Measurements from ENCODE around the gene ATP11B. TPM values are rescaled to one million over a fixed set of nuclear protein-coding genes. Genes with fewer than 3 reads are reported as not detected.

Gene ATP11B
- total RNA-seq, 1 donor from 2014 or later, result 59.0 TPM

DNA sequence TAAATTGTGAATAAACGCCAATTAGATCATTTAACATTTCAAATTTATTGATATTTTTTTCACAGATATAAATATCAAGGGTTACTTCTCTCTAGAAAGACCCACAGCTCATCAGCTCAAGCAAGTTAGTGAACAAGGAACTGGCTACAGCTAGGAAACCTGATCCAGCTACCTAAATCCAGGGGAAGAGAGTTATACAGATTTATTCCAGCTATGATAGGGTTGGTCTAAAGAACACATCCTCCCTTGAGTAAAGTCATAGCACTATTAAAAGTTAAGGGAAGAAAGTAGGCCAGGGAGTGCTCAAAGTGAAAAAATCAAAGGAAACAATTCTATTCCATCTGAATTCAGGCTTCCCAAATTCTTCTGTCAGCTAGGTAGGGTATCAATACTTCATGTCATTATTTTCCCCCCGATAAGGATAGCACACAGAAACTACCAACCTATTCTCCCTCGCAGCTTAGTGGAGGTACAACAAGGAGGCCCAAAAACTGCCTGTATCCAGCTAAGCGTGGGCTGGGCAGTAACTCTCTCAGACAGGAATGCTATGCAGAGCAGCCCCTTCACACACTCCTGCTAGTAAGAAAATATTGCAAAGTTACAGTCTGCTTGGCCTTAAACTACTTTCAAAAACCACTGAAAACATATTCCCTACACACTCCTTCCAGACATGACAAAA, 143.1 kb downstream of the ATP11B start:
- no peak overlapping the region for H3K27ac ChIP-seq (ENCODE audit: low read depth, low read length)
- H3K36me3 ChIP-seq (ENCODE audit: control insufficient read depth in 3 of 3, insufficient read depth in 3 of 3, low read length in 3 of 3), result no peaks in the 10 kb centered on the region
- no peaks in the 10 kb centered on the region for H3K27me3 ChIP-seq (ENCODE audit: control insufficient read depth in 3 of 3, insufficient read depth in 3 of 3, low read length in 3 of 3)
- H3K9me3 ChIP-seq (ENCODE audit: control insufficient read depth in 3 of 3, low read length in 3 of 3), result no peaks in the 10 kb centered on the region
- H3K4me3 ChIP-seq (ENCODE audit: low read length in 3 of 3), result no peak overlapping the region
- H3K9ac ChIP-seq (ENCODE audit: low read depth in 1 of 3, low read length in 3 of 3), result no peak overlapping the region
- H3K4me1 ChIP-seq (ENCODE audit: control insufficient read depth in 3 of 3, insufficient read depth in 3 of 3, low read length in 3 of 3), result peaks cover 8 to 13% (median 9%) of the 10 kb centered on the region in 3 donors

DNA sequence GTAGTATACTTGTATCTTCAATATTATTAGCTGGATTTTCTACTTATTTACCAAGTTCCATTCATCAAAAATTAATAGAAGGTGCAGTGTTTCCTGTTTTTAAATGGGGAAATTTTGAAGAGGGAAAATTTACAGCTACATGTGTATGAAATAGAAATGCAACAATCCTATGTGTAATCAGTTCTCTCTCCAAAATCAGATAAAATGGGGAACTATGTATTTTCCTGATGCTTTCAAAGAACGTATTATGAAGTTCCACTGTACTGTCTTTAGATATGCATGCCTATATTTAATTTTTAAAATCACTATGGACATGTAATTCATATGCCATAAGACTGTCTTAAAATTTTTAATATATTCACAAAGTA, 143.6 kb downstream of the ATP11B start:
- H3K9ac ChIP-seq (ENCODE audit: low read depth in 1 of 3, low read length in 3 of 3), result no peak overlapping the region
- H3K4me3 ChIP-seq (ENCODE audit: low read length in 3 of 3), result no peak overlapping the region
- peaks cover 8 to 13% (median 9%) of the 10 kb centered on the region in 3 donors for H3K4me1 ChIP-seq (ENCODE audit: control insufficient read depth in 3 of 3, insufficient read depth in 3 of 3, low read length in 3 of 3)
- H3K27ac ChIP-seq (ENCODE audit: low read depth, low read length), result no peak overlapping the region
- no peaks in the 10 kb centered on the region for H3K27me3 ChIP-seq (ENCODE audit: control insufficient read depth in 3 of 3, insufficient read depth in 3 of 3, low read length in 3 of 3)
- no peaks in the 10 kb centered on the region for H3K9me3 ChIP-seq (ENCODE audit: control insufficient read depth in 3 of 3, low read length in 3 of 3)
- H3K36me3 ChIP-seq (ENCODE audit: control insufficient read depth in 3 of 3, insufficient read depth in 3 of 3, low read length in 3 of 3), result no peaks in the 10 kb centered on the region

DNA sequence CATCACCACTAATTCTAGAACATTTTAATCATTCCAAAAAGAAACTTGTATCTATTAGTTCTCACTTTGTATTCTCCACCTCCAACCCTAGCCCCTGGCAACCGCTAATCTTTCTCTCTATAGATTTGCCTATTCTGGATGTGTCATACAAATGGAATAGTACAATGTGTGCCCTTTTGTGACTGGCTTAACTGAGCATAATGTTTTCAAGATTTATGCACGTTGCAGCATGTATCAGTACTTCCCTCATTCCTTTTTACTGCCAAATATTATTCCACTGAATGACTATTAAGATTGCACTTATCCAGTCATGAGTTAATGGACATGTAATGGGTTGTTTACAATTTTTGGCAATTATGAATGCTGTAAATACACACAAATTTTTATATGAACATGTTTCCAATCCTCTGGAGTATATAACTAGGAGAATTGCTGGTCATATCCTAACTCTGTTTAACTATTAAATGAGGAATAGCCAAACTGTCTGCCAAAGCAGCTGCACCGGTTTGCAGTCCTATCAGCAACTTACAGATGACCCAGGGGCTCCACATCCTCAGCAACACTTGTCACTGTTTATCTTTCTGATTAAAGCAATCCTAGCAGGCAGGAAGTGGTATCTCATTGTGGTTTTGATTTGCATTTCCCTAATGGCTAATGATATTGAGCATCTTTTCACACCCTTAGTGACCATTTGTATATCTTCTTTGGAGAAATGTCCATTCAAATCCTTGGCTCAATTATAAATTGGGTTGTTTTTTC, 144.2 kb downstream of the ATP11B start:
- no peaks in the 10 kb centered on the region for H3K36me3 ChIP-seq (ENCODE audit: control insufficient read depth in 3 of 3, insufficient read depth in 3 of 3, low read length in 3 of 3)
- no peaks in the 10 kb centered on the region for H3K9me3 ChIP-seq (ENCODE audit: control insufficient read depth in 3 of 3, low read length in 3 of 3)
- H3K4me1 ChIP-seq (ENCODE audit: control insufficient read depth in 3 of 3, insufficient read depth in 3 of 3, low read length in 3 of 3), result peaks cover 8 to 13% (median 9%) of the 10 kb centered on the region in 3 donors
- H3K9ac ChIP-seq (ENCODE audit: low read depth in 1 of 3, low read length in 3 of 3), result no peak overlapping the region
- no peak overlapping the region for H3K4me3 ChIP-seq (ENCODE audit: low read length in 3 of 3)
- H3K27ac ChIP-seq (ENCODE audit: low read depth, low read length), result no peak overlapping the region
- H3K27me3 ChIP-seq (ENCODE audit: control insufficient read depth in 3 of 3, insufficient read depth in 3 of 3, low read length in 3 of 3), result no peaks in the 10 kb centered on the region

DNA sequence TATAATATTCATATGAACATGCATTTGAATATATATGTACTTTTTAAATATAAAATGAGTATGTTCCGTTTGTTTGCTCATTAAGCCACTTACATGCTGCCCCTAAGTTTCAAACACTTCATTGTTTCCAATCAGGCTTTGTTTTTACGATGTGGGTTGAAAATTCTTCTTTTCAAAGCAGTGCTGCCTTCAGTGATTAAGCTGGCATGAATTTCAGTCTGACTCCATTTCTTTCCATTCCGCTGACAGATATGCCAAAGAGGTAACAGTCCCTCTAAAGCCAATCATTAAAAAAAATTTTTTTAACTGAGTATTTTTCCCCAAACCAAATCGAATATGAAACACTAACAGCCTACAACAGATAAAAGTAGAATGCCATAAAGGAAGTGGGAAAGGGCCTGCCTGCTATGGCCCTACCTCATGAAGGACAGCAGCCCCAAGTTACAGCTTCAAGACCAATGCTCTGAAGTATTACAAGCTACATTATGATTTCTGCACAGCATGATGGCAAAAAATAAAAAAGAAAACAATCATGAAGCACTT, 147.0 kb downstream of the ATP11B start:
- Histone ChIP-seq H3K27me3 (ENCODE audit: control insufficient read depth in 3 of 3, insufficient read depth in 3 of 3, low read length in 3 of 3) (no peaks in the 10 kb centered on the region), H3K4me1 (ENCODE audit: control insufficient read depth in 3 of 3, insufficient read depth in 3 of 3, low read length in 3 of 3) (peaks cover 8 to 13% (median 9%) of the 10 kb centered on the region in 3 donors), H3K27ac (ENCODE audit: low read depth, low read length) (no peak overlapping the region), H3K4me3 (ENCODE audit: low read length in 3 of 3) (no peak overlapping the region), H3K9ac (ENCODE audit: low read depth in 1 of 3, low read length in 3 of 3) (no peak overlapping the region), H3K36me3 (ENCODE audit: control insufficient read depth in 3 of 3, insufficient read depth in 3 of 3, low read length in 3 of 3) (peaks cover 0 to 6% (median 3%) of the 10 kb centered on the region in 3 donors), H3K9me3 (ENCODE audit: control insufficient read depth in 3 of 3, low read length in 3 of 3) (no peaks in the 10 kb centered on the region)

DNA sequence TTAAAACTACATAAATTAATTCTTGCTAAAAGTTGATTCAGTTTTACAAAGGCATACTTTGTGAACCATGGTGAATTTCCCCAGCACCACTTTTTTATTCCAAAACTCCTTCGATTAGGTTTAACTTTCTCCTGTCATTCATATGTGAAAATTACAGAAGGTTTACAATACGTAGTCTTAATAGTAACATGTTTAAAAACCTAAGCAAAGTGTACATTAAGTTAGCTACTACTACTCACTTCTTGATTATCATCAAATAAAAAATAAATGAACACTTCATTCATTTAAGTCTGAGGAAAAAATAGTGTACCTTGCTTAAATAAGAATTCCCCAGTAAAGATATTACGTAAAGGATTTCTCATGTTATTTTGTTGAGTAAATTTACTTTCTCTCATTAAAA, 148.4 kb downstream of the ATP11B start:
- H3K9me3 ChIP-seq (ENCODE audit: control insufficient read depth in 3 of 3, low read length in 3 of 3), result no peaks in the 10 kb centered on the region
- H3K4me3 ChIP-seq (ENCODE audit: low read length in 3 of 3), result no peak overlapping the region
- H3K9ac ChIP-seq (ENCODE audit: low read depth in 1 of 3, low read length in 3 of 3), result no peak overlapping the region
- no peak overlapping the region for H3K27ac ChIP-seq (ENCODE audit: low read depth, low read length)
- peaks cover 0 to 15% (median 6%) of the 10 kb centered on the region in 3 donors for H3K36me3 ChIP-seq (ENCODE audit: control insufficient read depth in 3 of 3, insufficient read depth in 3 of 3, low read length in 3 of 3)
- H3K27me3 ChIP-seq (ENCODE audit: control insufficient read depth in 3 of 3, insufficient read depth in 3 of 3, low read length in 3 of 3), result no peaks in the 10 kb centered on the region
- H3K4me1 ChIP-seq (ENCODE audit: control insufficient read depth in 3 of 3, insufficient read depth in 3 of 3, low read length in 3 of 3), result peaks cover 0 to 4% (median 4%) of the 10 kb centered on the region in 3 donors

DNA sequence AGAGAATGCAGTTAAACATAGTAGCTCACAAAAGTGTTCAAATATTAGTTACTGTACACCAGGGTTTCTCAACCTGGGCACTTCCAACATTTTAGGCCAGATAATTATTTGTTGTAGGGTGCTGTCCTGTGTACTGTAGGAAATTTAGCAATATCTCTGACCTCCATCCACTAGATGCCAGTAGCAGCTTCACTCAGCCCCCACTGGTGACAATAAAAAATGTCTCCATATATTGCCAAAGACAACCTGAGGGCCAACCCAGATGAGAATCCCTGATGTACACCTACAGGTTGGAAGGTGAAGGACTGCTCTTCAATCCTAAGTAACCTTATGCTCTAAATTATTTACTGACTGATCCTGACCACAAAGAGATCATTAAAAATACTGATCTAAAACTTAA, 154.6 kb downstream of the ATP11B start:
- H3K27me3 ChIP-seq (ENCODE audit: control insufficient read depth in 3 of 3, insufficient read depth in 3 of 3, low read length in 3 of 3), result no peaks in the 10 kb centered on the region
- H3K4me1 ChIP-seq (ENCODE audit: control insufficient read depth in 3 of 3, insufficient read depth in 3 of 3, low read length in 3 of 3), result no peaks in the 10 kb centered on the region
- no peak overlapping the region for H3K27ac ChIP-seq (ENCODE audit: low read depth, low read length)
- no peaks in the 10 kb centered on the region for H3K9me3 ChIP-seq (ENCODE audit: control insufficient read depth in 3 of 3, low read length in 3 of 3)
- peaks cover 0 to 17% (median 16%) of the 10 kb centered on the region in 3 donors for H3K36me3 ChIP-seq (ENCODE audit: control insufficient read depth in 3 of 3, insufficient read depth in 3 of 3, low read length in 3 of 3)
- no peak overlapping the region for H3K9ac ChIP-seq (ENCODE audit: low read depth in 1 of 3, low read length in 3 of 3)
- H3K4me3 ChIP-seq (ENCODE audit: low read length in 3 of 3), result no peak overlapping the region

DNA sequence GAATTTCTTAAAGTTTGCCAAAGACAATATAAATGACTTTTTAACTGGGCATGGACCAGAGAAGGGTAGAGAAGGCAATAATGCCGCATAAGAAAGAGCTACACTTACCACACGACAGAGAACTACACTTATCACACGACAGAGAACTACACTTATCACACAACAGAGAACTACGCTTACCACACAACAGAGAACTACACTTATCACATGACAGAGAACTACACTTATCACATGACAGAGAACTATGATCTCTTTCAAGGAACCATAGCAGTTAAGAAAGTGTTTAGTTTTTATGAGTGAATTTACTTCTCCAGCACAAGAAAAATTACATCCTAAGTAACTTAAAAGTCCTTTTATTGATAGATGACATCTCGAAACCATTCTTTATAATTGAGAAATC, 155.0 kb downstream of the ATP11B start:
- H3K27ac ChIP-seq (ENCODE audit: low read depth, low read length), result no peak overlapping the region
- no peak overlapping the region for H3K4me3 ChIP-seq (ENCODE audit: low read length in 3 of 3)
- no peak overlapping the region for H3K9ac ChIP-seq (ENCODE audit: low read depth in 1 of 3, low read length in 3 of 3)
- no peaks in the 10 kb centered on the region for H3K27me3 ChIP-seq (ENCODE audit: control insufficient read depth in 3 of 3, insufficient read depth in 3 of 3, low read length in 3 of 3)
- H3K9me3 ChIP-seq (ENCODE audit: control insufficient read depth in 3 of 3, low read length in 3 of 3), result no peaks in the 10 kb centered on the region
- peaks cover 0 to 17% (median 16%) of the 10 kb centered on the region in 3 donors for H3K36me3 ChIP-seq (ENCODE audit: control insufficient read depth in 3 of 3, insufficient read depth in 3 of 3, low read length in 3 of 3)
- H3K4me1 ChIP-seq (ENCODE audit: control insufficient read depth in 3 of 3, insufficient read depth in 3 of 3, low read length in 3 of 3), result no peaks in the 10 kb centered on the region

DNA sequence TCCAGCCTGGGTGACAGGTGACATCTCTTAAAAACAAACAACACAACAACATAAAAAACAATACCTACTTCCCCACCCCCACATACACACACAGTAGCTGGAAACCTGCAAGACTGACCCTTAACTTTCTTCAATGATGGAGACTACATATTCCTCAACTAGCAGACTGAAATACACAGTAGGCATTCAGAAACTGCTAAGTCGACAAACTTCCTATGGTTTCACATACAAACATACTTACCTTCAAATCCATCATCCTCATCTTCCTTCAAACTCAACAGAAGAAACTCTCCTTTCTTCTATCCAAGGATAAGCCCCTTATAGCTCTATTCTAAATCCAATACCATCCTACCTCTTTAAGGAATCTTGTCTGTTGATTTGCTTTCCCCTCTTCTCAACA, 156.4 kb downstream of the ATP11B start:
- no peaks in the 10 kb centered on the region for H3K9me3 ChIP-seq (ENCODE audit: control insufficient read depth in 3 of 3, low read length in 3 of 3)
- H3K9ac ChIP-seq (ENCODE audit: low read depth in 1 of 3, low read length in 3 of 3), result no peak overlapping the region
- peaks cover 0 to 15% (median 14%) of the 10 kb centered on the region in 3 donors for H3K36me3 ChIP-seq (ENCODE audit: control insufficient read depth in 3 of 3, insufficient read depth in 3 of 3, low read length in 3 of 3)

DNA sequence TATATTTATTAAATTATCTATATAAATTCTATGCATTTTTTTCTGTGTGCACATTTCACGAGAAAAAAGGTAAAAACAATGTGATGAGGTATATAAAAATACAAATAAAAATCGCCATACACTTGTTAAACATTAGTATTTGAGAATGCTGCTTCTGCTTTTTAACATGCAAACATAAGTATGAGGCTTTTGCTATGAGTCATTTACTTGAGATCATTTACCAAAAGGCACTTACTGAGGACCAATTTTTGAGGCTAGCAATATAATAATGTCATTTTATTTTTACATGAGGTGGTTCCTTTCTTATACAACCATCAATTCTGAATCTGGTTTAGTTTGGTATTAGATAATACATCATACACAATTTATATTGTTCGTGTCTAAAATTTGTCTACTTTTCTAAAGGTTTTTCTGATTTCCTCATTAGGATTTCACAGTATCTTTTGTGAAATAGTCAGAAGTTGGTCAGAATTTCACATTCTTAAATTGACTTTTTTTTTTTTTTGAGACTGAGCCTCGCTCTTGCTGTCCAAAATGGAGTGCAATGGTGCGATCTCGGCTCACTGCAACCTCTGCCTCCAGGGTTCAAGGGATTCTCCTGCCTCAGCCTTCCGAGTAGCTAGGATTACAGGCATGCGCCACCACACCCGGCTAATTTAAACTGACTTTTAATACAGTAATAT, 161.4 kb downstream of the ATP11B start:
- no peak overlapping the region for H3K9ac ChIP-seq (ENCODE audit: low read depth in 1 of 3, low read length in 3 of 3)
- no peaks in the 10 kb centered on the region for H3K27me3 ChIP-seq (ENCODE audit: control insufficient read depth in 3 of 3, insufficient read depth in 3 of 3, low read length in 3 of 3)
- H3K36me3 ChIP-seq (ENCODE audit: control insufficient read depth in 3 of 3, insufficient read depth in 3 of 3, low read length in 3 of 3), result peaks cover 0 to 2% (median 2%) of the 10 kb centered on the region in 3 donors
- H3K9me3 ChIP-seq (ENCODE audit: control insufficient read depth in 3 of 3, low read length in 3 of 3), result no peaks in the 10 kb centered on the region
- peaks cover 0 to 7% (median 3%) of the 10 kb centered on the region in 3 donors for H3K4me1 ChIP-seq (ENCODE audit: control insufficient read depth in 3 of 3, insufficient read depth in 3 of 3, low read length in 3 of 3)
- H3K4me3 ChIP-seq (ENCODE audit: low read length in 3 of 3), result no peak overlapping the region
- H3K27ac ChIP-seq (ENCODE audit: low read depth, low read length), result no peak overlapping the region

More for the DNA sequence above, 156.4 kb downstream of the ATP11B start:
- no peak overlapping the region for H3K4me3 ChIP-seq (ENCODE audit: low read length in 3 of 3)
- H3K27ac ChIP-seq (ENCODE audit: low read depth, low read length), result no peak overlapping the region
- no peaks in the 10 kb centered on the region for H3K4me1 ChIP-seq (ENCODE audit: control insufficient read depth in 3 of 3, insufficient read depth in 3 of 3, low read length in 3 of 3)
- H3K27me3 ChIP-seq (ENCODE audit: control insufficient read depth in 3 of 3, insufficient read depth in 3 of 3, low read length in 3 of 3), result no peaks in the 10 kb centered on the region
